ENCODE data around the gene TRNP1.

DNA sequence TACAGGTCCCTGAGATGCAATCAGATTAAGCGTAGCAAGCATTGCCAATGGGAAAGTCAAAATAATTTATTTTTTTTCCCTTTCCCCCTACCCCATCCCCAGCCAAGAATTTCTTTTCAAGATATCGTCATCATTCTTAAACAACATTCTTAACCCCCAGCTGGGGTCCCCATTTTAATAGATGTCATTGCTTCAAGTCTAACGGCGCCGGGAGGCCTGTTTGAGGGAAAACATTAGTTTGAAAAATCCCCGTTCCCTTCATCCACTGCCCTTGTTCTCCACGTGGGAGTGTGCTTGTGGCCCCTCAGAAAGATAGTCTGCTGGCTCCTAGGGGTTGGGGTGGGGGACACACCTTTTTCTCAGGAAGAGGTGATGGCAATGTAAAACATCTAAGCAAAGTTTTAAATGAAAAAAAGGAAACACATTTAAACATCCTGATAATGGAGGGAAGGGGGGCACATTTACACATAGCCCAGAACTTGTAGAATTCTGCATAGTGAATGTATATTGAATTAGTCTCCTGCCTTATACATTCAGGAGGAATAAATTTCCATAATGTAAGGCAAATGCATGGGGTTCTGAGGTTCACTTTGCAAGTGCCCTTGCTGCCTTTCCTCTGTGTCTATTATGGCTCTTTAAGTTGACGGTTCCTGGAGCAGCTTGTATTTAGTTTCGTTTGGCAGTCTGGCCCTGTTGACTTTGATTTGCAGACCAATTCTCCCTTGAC, 6.8 kb downstream of the TRNP1 start:
- TF ChIP-seq, protein P1, sequence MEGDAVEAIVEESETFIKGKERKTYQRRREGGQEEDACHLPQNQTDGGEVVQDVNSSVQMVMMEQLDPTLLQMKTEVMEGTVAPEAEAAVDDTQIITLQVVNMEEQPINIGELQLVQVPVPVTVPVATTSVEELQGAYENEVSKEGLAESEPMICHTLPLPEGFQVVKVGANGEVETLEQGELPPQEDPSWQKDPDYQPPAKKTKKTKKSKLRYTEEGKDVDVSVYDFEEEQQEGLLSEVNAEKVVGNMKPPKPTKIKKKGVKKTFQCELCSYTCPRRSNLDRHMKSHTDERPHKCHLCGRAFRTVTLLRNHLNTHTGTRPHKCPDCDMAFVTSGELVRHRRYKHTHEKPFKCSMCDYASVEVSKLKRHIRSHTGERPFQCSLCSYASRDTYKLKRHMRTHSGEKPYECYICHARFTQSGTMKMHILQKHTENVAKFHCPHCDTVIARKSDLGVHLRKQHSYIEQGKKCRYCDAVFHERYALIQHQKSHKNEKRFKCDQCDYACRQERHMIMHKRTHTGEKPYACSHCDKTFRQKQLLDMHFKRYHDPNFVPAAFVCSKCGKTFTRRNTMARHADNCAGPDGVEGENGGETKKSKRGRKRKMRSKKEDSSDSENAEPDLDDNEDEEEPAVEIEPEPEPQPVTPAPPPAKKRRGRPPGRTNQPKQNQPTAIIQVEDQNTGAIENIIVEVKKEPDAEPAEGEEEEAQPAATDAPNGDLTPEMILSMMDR (IDR thresholded peaks at IDR 0.05), result no peak
- TF ChIP-seq POLR2A (IDR thresholded peaks at IDR 0.05), result no peak

Data from right lobe of liver (tissue), 4 donors.